Endometrial microvascular endothelial cells (primary cell): Measurements from ENCODE around the gene SVEP1. TPM values are rescaled to one million over a fixed set of nuclear protein-coding genes. Genes with fewer than 3 reads are reported as not detected.

Experiments used
- in situ Hi-C: cut with HindIII; loops from 2 replicates; pipeline ENCODE4 v1.10.0; 2017; ENCODE audit warnings: low sequenced_read_pairs, low pct_unique_long_range_greater_than_20kb; ENCODE audit errors: inconsistent ontology term
- total RNA-seq: library from RNA; depleted of rRNA; stranded (reverse); fragments of >200 nt; gene quantifications from one replicate; pipeline ENCODE4 v1.2.3, GENCODE V29; 2015; ENCODE audit errors: inconsistent ontology term

SVEP1 gene
- total RNA-seq, 1 donor from 2014 or later, result not detected

DNA sequence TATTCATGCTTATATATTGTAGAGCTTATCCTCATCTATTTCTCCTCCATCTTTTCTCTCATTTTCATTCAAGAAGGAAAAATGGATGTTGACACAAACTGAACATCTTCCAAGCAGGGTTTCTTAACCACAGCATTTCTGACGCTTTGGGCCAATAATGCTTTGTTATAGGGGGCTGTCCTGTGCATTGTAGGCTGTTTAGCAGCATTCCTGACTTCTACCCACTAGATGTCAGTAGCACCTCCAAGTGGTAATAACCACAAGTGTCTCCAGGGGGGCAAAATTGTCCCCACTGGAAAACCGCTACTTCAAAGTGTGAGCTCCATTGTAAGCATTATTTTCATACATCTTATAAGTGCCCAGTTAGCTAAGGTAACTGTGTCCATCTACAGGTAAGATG lies 239.2 kb downstream of the SVEP1 start:
- in situ Hi-C loops, result no loop called here

DNA sequence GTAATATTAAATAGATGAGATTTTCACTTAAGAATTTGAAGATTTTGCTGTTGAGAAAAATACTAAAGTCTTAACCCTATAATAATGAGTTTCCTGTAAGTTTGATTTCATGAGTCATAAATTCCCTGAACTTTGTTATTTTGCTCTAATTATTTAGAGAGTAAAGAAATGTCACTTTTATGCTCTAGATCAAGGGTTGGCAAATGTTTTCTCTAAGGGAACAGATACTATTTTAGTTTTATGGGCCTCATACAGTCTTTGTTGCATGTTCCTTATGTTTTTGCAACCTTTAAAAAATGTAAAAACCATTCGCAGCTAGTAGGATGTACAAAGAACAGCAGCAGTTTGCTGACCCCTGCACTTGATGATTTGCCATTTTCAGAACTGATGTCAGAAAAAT lies 241.4 kb downstream of the SVEP1 start:
- in situ Hi-C loops, result no loop called here

DNA sequence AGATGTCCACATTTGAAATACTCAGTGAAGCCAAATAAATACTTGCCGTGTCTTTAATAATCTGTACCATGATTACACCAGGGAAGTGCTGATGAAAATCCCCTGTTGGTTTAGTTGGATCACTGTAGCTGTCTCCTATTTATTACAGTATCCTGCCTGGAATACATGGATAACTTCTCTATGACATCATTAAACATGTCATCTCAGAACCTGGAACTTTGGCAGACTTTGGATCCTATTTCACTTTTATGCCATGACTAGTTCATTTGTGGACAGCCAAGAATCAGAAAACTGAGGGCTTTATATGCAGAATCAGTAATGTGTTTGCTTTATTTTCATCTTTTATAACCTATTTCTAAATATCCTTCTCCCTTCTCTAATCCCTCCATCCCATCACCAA lies 241.8 kb downstream of the SVEP1 start, which contains the start of gene TXNDC8:
TSS of gene TXNDC8 (minus strand) at position 137 of the 400 bp plus-strand sequence.
- in situ Hi-C loops, result no loop called here

GRCh38 chr9:110336363-110336762 lies 243.2 kb downstream of the SVEP1 start:
- in situ Hi-C loops, result no loop called here

- in situ Hi-C loops, result no loop called here
Observed at GRCh38 chr9:110334871-110335270, 244.7 kb downstream of the SVEP1 start.

DNA sequence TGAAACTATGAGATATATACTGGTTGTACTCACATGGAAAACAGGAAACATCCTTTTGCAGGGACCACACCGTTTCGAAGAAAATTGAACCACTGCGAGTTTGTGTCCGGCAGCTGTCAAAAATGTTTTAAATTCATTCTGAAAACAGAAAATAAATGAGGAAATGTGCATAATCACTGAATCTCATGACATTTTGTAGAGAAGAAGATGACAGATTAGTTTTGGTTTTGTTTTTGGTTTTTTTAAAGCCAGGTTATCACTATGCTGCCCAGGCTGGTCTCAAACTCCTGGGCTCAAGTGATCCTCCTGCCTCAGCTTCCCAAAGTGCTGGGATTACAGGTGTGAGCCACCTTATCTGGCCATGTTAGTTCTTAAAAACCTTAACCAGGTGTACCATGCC lies 245.4 kb downstream of the SVEP1 start:
- in situ Hi-C loops, result no loop called here

- in situ Hi-C loops, result no loop called here
Observed at GRCh38 chr9:110332766-110333165, 246.8 kb downstream of the SVEP1 start.

GRCh38 chr9:110330484-110331105 lies 248.9 kb downstream of the SVEP1 start:
- in situ Hi-C loops, result no loop called here

DNA sequence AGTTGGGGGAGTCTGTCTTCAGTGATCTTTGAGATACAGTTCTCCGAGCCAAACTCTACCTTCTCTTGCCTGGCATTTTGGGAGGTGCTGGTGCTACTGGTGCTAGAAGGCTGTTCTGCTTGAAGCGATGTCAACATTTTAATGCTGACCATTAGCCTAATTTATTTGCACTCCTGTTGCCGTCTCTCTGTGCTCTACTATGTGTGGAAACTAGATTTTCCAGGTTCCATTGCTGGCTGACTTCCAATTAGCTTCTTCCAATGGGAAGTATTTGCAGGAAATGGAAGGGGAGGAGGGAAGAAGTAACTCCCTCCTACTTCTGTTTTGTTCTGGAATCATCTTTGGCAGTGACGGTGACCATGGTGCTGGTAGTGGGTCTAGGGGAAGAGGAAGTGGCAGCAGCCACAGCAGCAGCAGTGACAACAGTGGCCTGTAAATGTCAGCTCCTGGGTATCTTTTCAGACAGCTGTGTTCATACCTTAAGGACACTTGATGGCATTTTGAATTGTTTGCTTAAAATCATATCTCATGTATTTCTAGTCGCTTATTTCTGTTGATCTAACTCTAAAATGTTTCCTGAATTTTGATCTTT lies 249.8 kb downstream of the SVEP1 start:
- in situ Hi-C loops, result no loop called here

DNA sequence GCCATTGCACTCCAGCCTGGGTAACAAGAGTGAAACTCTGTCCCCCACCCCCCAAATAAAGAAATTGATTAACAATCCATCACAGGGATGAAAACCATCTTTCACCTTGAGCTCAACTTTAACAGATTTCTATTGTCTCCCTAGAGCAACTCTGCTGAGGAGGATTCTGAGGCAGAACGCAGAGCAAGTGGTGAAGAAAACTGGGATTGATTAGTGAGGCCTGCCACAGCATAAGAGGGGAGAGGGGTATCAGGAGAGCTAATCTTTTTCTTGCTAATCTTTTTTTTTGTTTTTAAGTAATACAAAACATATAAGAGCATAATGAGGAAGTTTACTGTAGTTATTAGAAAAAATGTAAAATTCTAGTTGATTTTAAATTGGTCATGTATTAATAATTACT lies 250.8 kb downstream of the SVEP1 start:
- in situ Hi-C loops, result no loop called here

DNA sequence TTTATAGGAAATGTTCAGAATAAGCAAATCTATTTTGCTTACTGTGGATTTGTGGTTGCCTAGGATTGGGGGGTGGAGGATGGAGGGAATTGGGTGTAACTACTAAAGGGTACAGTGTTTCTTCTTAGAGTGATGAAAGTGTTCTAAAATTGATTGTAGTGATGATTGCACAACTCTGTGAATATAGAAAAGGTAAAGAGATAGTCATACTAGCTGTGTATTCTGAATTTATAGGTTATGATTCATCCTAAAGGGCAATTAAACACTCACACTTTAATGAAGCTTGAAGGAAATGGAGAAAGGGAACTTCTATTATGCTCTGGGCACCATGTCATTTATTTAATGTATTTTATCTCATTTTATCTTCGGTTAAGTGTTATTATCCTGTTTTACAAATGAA lies 251.8 kb downstream of the SVEP1 start:
- in situ Hi-C loops, result no loop called here

- in situ Hi-C loops, result no loop called here
Observed at GRCh38 chr9:110323818-110324217, 255.7 kb downstream of the SVEP1 start.

GRCh38 chr9:110320651-110321445 lies 258.7 kb downstream of the SVEP1 start:
- in situ Hi-C loops, result no loop called here

GRCh38 chr9:110319781-110320492 lies 259.6 kb downstream of the SVEP1 start:
- in situ Hi-C loops, result no loop called here

GRCh38 chr9:110317911-110318310 lies 261.6 kb downstream of the SVEP1 start:
- in situ Hi-C loops, result no loop called here

DNA sequence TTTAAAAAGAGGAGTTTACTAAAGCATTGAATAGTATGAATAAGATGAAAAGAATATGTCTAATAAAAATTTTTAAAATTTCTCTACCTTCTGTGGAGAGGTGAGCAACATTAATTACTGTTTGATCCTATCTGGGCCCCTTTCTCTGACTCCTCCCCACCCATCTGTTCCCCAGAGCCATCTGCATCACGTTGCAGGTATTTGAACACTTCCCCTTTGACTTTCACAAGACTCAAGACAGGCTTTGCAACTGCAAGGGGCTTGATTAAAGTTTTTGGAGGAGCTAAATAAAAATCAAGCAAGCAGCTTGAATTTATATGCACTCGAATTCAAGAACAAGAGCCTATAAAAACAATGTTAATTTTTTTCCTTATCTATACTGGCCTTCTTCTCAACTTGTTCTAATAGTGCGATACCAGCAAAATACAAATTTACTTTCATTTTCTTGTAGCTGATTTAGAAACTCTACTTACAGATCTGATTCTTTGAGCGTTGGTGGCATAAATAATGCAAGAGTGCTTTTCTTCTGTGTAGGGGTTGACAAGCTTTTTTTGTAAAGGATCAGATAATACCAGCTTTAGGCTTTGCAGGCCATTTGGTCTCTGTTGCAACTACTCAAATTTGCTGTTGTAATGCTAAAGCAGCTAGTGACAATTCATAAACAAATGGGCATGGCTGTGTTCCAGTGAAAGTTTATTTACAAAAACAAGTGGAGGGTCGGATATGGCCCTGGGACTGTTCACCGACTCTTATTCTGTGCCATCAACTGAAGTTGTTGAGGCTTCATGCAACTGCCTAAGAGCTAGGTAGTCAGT lies 263.1 kb downstream of the SVEP1 start:
- in situ Hi-C loops, result no loop called here
